ENCODE measurements around the gene TNNT3.

The TNNT3 gene

DNA sequence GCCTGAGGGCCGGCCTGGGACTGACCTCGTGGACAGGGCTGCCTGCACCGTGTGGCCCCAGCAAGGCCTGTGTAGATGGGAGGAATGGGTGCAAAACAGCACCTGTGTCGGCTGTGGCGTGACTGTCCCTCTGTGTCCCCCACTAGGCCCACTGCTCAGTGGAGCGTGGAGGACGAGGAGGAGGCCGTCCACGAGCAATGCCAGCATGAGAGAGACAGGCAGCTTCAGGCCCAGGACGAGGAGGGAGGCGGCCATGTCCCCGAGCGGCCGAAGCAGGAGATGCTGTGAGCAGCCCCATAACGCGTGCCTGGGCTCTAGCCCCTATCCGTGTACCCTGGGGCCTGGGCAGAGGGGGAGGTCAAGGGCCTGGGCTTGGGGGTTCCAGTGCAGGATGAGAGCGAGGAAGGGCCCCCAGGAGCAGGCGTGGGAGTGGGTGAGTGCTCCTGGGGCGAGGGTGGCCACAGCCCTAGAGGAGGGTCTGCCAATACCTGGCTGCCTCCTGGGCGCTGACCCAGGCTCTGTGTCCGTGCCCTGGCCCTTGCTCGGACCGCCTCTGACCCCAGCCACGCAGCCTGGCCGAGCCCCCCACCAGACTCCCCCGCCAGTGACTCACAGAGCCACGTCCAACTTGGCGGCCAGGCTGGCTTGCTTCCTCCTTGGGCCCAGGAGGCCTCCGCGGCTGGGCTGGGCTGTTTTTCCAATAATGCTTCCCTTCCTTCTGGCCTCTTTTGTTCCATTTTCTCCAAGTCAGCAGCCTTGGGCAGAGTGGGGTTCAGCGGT is 39.4 kb upstream of the TNNT3 start:
- TF ChIP-seq, protein P1, sequence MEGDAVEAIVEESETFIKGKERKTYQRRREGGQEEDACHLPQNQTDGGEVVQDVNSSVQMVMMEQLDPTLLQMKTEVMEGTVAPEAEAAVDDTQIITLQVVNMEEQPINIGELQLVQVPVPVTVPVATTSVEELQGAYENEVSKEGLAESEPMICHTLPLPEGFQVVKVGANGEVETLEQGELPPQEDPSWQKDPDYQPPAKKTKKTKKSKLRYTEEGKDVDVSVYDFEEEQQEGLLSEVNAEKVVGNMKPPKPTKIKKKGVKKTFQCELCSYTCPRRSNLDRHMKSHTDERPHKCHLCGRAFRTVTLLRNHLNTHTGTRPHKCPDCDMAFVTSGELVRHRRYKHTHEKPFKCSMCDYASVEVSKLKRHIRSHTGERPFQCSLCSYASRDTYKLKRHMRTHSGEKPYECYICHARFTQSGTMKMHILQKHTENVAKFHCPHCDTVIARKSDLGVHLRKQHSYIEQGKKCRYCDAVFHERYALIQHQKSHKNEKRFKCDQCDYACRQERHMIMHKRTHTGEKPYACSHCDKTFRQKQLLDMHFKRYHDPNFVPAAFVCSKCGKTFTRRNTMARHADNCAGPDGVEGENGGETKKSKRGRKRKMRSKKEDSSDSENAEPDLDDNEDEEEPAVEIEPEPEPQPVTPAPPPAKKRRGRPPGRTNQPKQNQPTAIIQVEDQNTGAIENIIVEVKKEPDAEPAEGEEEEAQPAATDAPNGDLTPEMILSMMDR (conservative IDR thresholded peaks at IDR 0.05; ENCODE audit: low read depth, low read length) = no peak
- no peak for DNase-seq (ENCODE audit: low read depth)
- H3K4me3 ChIP-seq (ENCODE audit: low read length) = no peak overlapping the region

DNA sequence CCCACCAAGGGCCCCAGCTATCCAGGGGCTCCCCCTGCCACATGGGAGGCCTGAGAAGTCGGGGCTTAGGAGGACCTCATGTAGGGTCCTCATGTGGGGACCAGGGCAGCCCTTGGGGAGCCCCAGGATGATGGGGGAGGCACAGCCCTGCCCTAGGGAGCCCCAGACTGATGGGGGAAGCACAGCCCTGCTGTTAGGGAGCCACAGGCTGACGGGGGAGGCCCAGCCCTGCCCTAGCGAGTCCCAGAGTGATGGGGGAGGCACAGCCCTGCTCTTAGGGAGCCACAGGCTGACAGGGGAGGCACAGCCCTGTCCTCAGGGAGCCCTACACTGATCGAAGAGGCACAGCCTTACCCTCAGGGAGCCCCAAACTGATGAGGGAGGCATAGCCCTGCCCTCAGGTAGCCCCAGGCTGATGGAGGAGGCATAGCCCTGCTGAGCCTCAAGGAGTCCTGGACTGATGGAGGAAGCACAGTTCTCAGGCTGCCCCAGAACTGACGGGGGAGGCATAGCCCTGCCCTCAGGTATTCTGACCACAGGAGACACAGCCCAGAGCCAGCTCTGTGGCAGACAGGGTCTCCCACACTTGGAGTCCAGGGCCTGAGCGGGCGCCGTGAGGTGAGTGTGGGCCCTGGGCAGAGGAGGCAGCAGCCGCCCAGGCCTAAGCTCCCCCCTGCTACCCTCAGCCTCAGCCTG is 38.6 kb upstream of the TNNT3 start:
- TF ChIP-seq, protein P1 (conservative IDR thresholded peaks at IDR 0.05; ENCODE audit: low read depth, low read length) = no peak
- H3K4me3 ChIP-seq (ENCODE audit: low read length) = no peak overlapping the region
- no peak for DNase-seq (ENCODE audit: low read depth)

DNA sequence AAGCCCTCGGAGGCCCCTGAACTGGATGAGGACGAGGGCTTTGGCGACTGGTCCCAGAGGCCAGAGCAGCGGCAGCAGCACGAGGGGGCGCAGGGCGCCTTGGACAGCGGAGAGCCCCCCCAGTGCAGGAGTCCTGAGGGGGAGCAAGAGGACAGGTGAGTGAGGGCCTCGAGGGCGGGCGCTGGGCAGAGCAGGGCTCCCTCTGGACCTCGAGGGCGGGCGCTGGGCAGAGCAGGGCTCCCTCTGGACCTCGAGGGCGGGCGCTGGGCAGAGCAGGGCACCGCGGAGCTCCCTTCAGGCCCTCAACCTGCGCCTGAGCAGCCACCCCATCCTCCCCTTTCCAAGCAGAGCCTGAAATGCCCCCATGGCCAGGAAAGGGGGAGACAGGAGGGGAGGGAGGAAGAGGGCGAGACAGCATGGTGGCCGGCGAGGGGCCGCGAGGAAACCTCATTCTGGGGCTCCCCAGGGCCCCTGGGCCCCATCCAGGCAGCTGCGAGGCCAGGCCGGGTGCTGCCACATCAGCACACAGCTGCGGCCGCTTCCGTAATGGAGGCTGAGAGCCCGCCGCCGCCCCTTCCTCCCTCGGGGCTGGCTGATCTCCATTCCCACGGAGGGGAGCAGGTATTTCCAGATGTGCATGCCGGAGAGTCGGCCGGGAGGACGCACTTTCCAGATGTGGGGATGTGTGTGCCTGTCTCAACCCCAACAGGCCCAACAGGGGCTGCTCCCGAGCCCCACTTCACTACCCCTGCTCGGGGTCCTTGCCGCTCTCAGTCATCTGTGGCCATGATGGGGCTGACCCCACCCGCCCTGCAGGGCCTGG is 37.9 kb upstream of the TNNT3 start:
- H3K4me3 ChIP-seq (ENCODE audit: low read length) = no peak overlapping the region
- no peak for DNase-seq (ENCODE audit: low read depth)
- TF ChIP-seq, protein P1 (conservative IDR thresholded peaks at IDR 0.05; ENCODE audit: low read depth, low read length) = no peak

GRCh38 chr11:1882265-1883238 is 37.0 kb upstream of the TNNT3 start:
- TF ChIP-seq, protein P1 (conservative IDR thresholded peaks at IDR 0.05; ENCODE audit: low read depth, low read length) = peak; percentile 88
- no peak overlapping the region for H3K4me3 ChIP-seq (ENCODE audit: low read length)
- DNase-seq (ENCODE audit: low read depth) = no peak

- no peak for DNase-seq (ENCODE audit: low read depth)
- H3K4me3 ChIP-seq (ENCODE audit: low read length) = no peak overlapping the region
- TF ChIP-seq, protein P1 (conservative IDR thresholded peaks at IDR 0.05; ENCODE audit: low read depth, low read length) = no peak
Measured at GRCh38 chr11:1883346-1884302, 35.9 kb upstream of the TNNT3 start.

Measured in retinal pigment epithelial cell (primary cell).